ENCODE results near the gene TMEM35B. TPM values are rescaled to one million over a fixed set of nuclear protein-coding genes. Genes with fewer than 3 reads are reported as not detected.

Gene TMEM35B
- total and polyA plus RNA-seq, 9 of the 15 experiments (the other 6 are each of a cell fraction or from before 2014, with no cell fraction given) = 11.4 to 142 (median 21.4) TPM

GRCh38 chr1:34984793-34985608 lies at the start of gene TMEM35B (continued):
- TF ChIP-seq, protein P1, sequence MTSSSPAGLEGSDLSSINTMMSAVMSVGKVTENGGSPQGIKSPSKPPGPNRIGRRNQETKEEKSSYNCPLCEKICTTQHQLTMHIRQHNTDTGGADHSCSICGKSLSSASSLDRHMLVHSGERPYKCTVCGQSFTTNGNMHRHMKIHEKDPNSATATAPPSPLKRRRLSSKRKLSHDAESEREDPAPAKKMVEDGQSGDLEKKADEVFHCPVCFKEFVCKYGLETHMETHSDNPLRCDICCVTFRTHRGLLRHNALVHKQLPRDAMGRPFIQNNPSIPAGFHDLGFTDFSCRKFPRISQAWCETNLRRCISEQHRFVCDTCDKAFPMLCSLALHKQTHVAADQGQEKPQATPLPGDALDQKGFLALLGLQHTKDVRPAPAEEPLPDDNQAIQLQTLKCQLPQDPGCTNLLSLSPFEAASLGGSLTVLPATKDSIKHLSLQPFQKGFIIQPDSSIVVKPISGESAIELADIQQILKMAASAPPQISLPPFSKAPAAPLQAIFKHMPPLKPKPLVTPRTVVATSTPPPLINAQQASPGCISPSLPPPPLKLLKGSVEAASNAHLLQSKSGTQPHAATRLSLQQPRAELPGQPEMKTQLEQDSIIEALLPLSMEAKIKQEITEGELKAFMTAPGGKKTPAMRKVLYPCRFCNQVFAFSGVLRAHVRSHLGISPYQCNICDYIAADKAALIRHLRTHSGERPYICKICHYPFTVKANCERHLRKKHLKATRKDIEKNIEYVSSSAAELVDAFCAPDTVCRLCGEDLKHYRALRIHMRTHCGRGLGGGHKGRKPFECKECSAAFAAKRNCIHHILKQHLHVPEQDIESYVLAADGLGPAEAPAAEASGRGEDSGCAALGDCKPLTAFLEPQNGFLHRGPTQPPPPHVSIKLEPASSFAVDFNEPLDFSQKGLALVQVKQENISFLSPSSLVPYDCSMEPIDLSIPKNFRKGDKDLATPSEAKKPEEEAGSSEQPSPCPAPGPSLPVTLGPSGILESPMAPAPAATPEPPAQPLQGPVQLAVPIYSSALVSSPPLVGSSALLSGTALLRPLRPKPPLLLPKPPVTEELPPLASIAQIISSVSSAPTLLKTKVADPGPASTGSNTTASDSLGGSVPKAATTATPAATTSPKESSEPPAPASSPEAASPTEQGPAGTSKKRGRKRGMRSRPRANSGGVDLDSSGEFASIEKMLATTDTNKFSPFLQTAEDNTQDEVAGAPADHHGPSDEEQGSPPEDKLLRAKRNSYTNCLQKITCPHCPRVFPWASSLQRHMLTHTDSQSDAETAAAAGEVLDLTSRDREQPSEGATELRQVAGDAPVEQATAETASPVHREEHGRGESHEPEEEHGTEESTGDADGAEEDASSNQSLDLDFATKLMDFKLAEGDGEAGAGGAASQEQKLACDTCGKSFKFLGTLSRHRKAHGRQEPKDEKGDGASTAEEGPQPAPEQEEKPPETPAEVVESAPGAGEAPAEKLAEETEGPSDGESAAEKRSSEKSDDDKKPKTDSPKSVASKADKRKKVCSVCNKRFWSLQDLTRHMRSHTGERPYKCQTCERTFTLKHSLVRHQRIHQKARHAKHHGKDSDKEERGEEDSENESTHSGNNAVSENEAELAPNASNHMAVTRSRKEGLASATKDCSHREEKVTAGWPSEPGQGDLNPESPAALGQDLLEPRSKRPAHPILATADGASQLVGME (CRISPR knock-in tag; IDR thresholded peaks at IDR 0.05) = 0 out of 2 replicates have a peak, but pooled peaks have one; percentile 16
- TF ChIP-seq TOE1 (IDR thresholded peaks at IDR 0.05; ENCODE audit: borderline replicate concordance) = peak; percentile 41; the same call in 1 of the 2 replicates
- TF ChIP-seq TOE1 (CRISPR knock-in tag; IDR thresholded peaks at IDR 0.05; ENCODE audit: borderline replicate concordance, low read depth) = no peak
- peak; percentile 23; the same call in 1 of the 2 replicates for TF ChIP-seq ESRRA (IDR thresholded peaks at IDR 0.05; ENCODE audit: borderline replicate concordance, low read depth)
- 0 out of 2 replicates have a peak, but pooled peaks have one; percentile 62 for TF ChIP-seq GATAD2B (IDR thresholded peaks at IDR 0.05; ENCODE audit: borderline replicate concordance)
- peak; percentile 82; the same call in 1 of the 2 replicates for TF ChIP-seq POLR2AphosphoS2 (IDR thresholded peaks at IDR 0.05; ENCODE audit: low read length)
- TF ChIP-seq SMARCA4 (IDR thresholded peaks at IDR 0.05) = peak; percentile 60
- TF ChIP-seq GABPB1 (CRISPR knock-in tag; IDR thresholded peaks at IDR 0.05) = 0 out of 2 replicates have a peak, but pooled peaks have one; percentile 20
- TF ChIP-seq KLF10 (CRISPR knock-in tag; IDR thresholded peaks at IDR 0.05) = peak; percentile 72; the same call in 1 of the 2 replicates
- TF ChIP-seq, protein P2, sequence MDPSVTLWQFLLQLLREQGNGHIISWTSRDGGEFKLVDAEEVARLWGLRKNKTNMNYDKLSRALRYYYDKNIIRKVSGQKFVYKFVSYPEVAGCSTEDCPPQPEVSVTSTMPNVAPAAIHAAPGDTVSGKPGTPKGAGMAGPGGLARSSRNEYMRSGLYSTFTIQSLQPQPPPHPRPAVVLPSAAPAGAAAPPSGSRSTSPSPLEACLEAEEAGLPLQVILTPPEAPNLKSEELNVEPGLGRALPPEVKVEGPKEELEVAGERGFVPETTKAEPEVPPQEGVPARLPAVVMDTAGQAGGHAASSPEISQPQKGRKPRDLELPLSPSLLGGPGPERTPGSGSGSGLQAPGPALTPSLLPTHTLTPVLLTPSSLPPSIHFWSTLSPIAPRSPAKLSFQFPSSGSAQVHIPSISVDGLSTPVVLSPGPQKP (CRISPR knock-in tag; IDR thresholded peaks at IDR 0.05) = no peak
- TF ChIP-seq DACH1 (IDR thresholded peaks at IDR 0.05; ENCODE audit: partially characterized antibody) = no peak
- TF ChIP-seq KAT7 (CRISPR knock-in tag; IDR thresholded peaks at IDR 0.05; ENCODE audit: borderline replicate concordance) = peak; percentile 62; the same call in 1 of the 2 replicates
- peak; percentile 73 for TF ChIP-seq POLR2B (IDR thresholded peaks at IDR 0.05; ENCODE audit: low read depth, partially characterized antibody)
- TF ChIP-seq FOXM1 (IDR thresholded peaks at IDR 0.05; ENCODE audit: low read depth) = no peak
- peak; percentile 89 for TF ChIP-seq FOXM1 (CRISPR knock-in tag; IDR thresholded peaks at IDR 0.05; ENCODE audit: low read depth)
- TF ChIP-seq ZBED1 (IDR thresholded peaks at IDR 0.05) = 0 out of 2 replicates have a peak, but pooled peaks have one; percentile 22
- TF ChIP-seq TEAD1 (CRISPR knock-in tag; IDR thresholded peaks at IDR 0.05) = peak in 1 of 2 experiments; percentile 68; a peak in 1 of 4 replicates
- 0 out of 2 replicates have a peak, but pooled peaks have one; percentile 62 for TF ChIP-seq NFRKB (IDR thresholded peaks at IDR 0.05; ENCODE audit: low read depth)
- peak; percentile 74 for TF ChIP-seq ETV5 (CRISPR knock-in tag; IDR thresholded peaks at IDR 0.05; ENCODE audit: low read depth)
- TF ChIP-seq SIN3B (IDR thresholded peaks at IDR 0.05; ENCODE audit: low read depth) = peak; percentile 57; the same call in 1 of the 2 replicates
- TF ChIP-seq NEUROD1 (IDR thresholded peaks at IDR 0.05; ENCODE audit: borderline replicate concordance, low read depth, low read length, partially characterized antibody) = peak; percentile 18
